Stimulated activated CD4-positive, alpha-beta T cell treated with anti-CD3 and anti-CD28 coated beads, Interleukin-2, amount 100 ng/mL, for 24 hours (primary cell): Measurements from ENCODE around the gene CD81.
"Not testable (repeated sequence)": the region's sequence is repeated elsewhere in the genome, so short reads cannot be mapped to it uniquely, and the experiment has no call there.

Experiments used
- DNase-seq, 2 donors: peaks; one replicate each; pipeline ENCODE4 v3.0.0-alpha.2; 2020

Gene CD81

GRCh38 chr11:2376751-2377451 is at the start of gene CD81:
TSS of gene CD81 (plus strand) at chr11:2377310. CDS start at chr11:2377550, 240 bp downstream.
- peak; percentile 68 to 72 for DNase-seq

DNA sequence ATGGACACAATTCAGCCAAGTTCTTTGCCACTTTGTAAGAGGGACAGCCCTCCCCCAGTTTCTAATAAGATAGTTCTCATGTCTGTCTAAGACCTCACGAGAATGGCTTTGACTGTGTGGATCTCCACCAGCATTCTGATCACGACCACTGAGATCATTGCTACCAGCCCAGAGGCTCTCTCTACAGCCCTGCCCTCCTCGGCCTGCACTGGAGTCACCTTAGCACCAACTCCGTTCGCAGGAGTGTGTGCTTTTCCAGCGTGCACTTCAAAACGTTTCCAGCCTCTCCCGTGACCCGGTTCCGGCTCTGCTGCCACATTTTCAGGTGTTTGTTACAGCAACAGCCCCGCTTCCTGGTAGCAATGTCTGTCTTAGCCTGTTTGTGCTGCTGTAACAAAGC is 49.1 kb upstream of the CD81 start:
- DNase-seq, result no peak

GRCh38 chr11:2328656-2329354 is 48.3 kb upstream of the CD81 start:
- no peak for DNase-seq

DNA sequence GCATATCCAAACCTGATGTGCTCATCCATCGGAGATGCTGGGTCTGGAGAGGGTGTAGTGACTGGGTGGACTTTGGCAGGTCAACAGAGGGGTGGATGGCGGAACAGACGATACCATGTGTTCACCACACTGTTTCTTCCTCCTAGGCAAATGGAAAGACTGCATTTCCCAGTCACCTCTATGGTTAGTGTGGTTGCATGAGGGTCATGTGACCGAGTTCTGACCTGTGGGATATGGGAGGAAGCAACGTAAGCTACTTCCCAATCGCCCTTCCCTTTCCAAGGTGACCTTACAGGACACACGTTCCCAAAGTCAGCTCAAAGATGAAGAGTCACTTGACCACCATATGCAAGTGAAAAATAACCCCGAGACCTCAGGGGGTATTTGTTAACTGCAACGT is 47.6 kb upstream of the CD81 start:
- DNase-seq, result no peak

DNA sequence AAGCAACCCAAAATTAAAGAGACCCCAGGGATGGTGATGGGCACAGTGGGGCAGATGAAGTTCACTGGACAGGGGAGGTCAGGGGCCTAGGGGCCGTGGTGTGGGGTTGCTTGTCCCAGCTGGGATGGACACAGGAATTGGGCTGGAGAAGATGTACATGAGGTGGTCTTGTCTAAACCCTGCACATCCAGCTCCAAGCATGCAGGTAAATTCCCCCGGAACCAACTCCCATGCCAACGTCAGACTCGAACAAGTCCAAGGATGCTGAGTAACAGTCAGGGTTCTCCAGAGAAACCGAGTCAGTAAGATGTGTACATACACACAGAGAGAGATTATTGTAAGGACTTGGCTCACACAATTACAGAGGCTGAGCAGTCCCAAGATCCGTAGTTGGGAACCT is 46.4 kb upstream of the CD81 start:
- no peak for DNase-seq

- no peak for DNase-seq
Measured at GRCh38 chr11:2331404-2331803, 45.7 kb upstream of the CD81 start.

- not testable (repeated sequence) for DNase-seq
Measured at GRCh38 chr11:2332569-2332968, 44.5 kb upstream of the CD81 start.

DNA sequence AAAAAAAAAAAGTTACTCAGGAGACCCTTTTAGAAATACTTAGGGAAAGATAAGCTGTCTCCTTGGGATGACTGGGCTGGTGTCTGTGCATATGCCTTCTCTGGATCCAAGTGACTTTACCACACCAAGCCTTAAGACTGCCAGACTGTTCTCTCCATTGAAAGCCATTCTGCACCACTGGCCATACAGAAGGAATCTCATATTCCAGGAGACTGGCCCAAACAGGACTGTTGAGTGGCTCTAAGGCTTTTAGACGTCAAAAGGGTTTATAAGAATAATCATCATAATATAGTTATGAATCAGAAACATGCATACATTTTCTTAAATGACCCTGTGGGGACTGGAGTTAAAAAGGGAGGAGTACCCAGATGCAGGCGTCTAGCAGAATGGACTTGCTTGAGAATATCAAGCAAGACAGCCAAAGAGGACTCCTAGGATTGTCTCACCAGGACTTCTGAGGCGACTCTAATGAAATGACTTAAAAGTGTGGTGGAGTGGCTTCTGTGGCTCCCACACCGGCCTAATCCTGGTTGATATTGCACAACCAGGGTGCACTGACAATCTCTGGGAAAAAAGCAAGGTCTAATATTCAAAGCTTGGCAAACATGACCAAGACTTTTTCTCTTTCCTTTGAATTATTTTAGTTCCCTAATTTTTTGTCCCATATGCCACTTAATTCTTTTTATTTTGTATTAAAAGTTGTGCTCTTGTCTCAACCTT is 43.5 kb upstream of the CD81 start:
- DNase-seq, result not testable (repeated sequence)

DNA sequence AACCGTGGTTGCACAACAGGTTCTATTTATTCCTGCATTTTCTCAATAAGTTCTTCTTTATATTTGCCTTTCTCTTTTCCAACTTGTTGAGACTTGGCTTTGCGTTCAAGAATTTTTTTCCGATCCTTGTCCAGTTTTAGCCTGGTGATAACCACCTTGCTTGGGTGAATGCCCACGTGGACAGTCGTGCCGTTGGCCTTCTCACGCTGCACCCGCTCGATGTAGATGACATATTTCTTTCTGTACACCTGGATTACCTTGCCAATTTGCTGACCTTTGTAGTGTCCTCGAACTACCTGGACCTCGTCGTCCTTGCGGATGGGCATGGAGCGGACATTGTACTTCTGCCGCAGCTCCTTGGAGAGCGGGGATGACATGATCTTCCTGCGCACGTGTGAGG is 41.8 kb upstream of the CD81 start:
- not testable (repeated sequence) for DNase-seq

- DNase-seq, result not testable (repeated sequence)
Measured at GRCh38 chr11:2338760-2339159, 38.4 kb upstream of the CD81 start.

- DNase-seq, result no peak
Measured at GRCh38 chr11:2342557-2342956, 34.6 kb upstream of the CD81 start.

DNA sequence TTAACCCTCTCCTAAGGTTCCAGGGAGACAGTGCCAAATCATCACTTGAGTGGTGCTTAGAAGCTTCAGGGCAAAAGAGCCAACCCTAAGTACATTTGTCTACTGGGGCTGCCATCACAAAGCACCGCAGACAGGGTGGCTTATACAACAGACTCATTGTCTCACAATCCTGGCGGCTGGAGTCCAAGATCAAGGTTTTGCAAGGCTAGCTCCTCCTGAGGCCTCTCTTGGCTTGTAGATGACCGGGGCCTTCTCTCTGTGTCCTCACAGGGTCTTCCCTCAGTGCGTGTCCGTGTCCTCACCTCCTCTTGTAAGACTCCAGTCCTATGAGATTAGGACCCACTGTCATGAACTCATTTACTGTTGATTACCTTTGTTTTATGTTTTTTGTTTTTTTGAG is 34.1 kb upstream of the CD81 start:
- no peak for DNase-seq

DNA sequence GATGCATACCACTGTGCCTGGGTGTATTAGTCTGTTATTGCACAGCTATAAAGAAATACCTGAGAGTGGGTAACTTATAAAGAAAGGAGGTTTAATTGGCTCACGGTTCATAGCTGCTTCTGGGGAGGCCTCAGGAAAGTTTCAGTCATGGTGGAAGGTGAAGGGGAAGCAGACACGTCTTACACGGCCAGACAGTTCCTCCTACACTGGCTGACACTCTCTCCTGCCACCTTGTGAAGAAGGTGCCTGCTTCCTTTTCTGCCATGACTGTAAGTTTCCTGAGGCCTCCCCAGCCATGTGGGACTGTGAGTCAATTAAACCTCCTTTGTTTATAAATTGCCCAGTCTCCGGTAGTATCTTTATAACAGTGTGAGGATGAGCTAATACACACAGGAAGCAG is 33.6 kb upstream of the CD81 start:
- no peak for DNase-seq

GRCh38 chr11:2345050-2345449 is 32.1 kb upstream of the CD81 start:
- DNase-seq, result no peak

- DNase-seq, result no peak
Measured at GRCh38 chr11:2346014-2346413, 31.1 kb upstream of the CD81 start.

DNA sequence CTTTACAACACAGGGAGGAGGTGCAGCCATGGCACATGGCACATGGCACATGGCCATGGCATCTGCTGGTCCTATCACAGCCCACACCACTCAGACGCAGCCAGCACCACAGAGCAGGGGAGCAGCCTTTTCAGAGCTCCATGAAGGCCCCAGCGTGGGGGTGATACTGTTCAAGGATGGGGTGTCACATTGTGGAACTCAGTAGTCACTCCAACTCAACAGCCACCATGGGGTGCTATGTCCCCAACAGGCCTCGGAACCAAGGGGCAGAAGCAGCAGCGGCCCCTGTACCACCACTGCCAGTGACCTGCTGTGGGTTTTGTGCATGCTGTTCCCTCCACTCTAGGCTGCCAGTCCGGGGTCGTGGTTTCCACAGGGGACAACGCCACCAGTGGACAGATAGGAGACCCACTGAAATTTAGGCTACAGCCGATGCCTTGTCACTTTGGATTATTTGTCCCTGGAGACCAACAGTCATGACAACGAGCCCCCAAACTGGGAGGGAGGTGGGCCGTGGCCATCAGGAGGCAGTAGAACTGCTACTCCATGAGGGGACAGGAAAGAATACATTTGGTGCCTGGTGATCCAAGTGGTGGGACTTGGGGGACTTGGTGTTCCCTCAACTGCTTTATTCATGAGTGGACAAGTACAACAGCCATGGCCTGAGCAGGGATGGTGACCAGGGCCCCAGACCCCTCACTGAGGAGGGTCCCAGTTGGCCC is 30.4 kb upstream of the CD81 start:
- no peak for DNase-seq

DNA sequence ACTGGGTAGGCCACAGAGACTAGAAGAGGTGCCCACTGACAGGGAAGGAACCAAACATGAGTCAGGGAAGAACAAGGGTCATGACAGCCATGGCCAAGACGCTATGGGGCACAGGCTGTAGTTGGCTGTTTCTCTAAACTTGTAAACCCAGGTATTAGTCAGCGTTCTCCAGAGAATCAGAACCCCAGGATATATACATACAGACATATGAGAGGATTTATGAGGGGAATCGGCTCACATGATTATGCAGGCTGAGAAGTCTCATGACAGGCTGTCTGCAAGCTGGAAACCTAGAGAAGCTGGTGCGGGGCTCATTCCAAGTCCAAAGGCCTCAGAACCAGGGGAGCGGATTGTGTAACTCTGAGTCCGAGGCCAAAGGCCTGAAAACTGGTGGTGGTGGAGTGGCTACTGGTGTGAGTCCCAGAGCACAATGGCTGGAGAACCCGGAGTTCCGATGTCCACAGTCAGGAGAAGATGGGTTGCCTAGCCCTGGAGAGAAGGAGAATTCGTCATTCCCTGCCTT is 29.7 kb upstream of the CD81 start:
- DNase-seq, result no peak

- no peak for DNase-seq
Measured at GRCh38 chr11:2348986-2349385, 28.1 kb upstream of the CD81 start.

GRCh38 chr11:2351701-2352100 is 25.4 kb upstream of the CD81 start:
- no peak for DNase-seq

GRCh38 chr11:2352420-2352819 is 24.7 kb upstream of the CD81 start:
- no peak for DNase-seq

- DNase-seq, result no peak
Measured at GRCh38 chr11:2355000-2355644, 22.0 kb upstream of the CD81 start.

DNA sequence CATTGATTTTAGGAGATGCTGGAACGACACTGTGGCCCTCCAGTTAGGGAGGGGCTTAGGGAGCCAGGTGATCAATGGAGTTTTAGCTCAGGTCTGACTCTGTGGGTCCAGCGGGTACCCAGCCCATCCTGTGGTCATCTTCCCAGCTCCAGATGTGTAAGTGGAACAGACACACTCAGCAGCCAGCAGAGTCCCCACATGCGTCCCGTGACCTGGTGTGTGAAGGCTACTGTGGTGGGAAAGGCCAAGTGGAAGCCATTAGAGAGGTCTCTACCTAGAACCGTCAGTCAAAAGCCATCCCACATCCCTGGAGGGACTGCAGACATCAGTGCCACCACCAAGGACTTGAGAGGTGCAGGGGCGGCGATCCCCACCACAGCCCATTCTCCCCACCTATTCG is 19.9 kb upstream of the CD81 start:
- DNase-seq, result no peak

DNA sequence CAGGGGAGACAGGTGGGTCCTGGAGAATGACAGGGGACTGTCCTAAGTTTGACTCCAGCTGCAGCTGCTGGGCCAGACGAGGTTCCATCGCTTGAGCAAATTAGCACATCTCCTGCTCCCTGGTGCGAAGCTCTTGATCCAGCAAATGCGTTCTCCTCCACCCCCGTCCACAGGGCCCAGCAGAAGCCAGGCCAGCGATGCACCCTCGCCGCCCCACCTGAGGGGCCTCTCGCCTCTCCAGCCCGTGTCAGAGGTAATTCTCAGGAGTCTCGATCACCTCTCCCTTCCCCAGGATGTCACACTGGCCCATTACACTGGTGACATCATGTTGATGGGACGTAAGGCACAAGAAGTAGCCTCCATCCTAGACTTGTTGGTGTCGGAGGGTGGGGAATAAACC is 19.5 kb upstream of the CD81 start:
- not testable (repeated sequence) for DNase-seq
